Neural cell (in vitro differentiated cells): Measurements from ENCODE around the gene STS.

Experiments
- CTCF ChIP-seq: fragments of 450-650 bp; IDR thresholded peaks from 2 replicates; pipeline ENCODE4 v1.5.1; 2014; ENCODE audit warnings: antibody characterized with exemption, mild to moderate bottlenecking, moderate library complexity; ENCODE audit not compliant: poor library complexity, severe bottlenecking
- EZH2 ChIP-seq: fragments of 200-600, 300-800 bp; shearing (Covaris generic), sonication (generic); IDR thresholded peaks from 2 replicates; pipeline ENCODE4 v1.6.1; 2014; ENCODE audit warnings: antibody characterized with exemption, low read length, borderline replicate concordance, mild to moderate bottlenecking; ENCODE audit not compliant: insufficient read depth, poor library complexity, severe bottlenecking
- MXI1 ChIP-seq: fragments of 450-650 bp; conservative IDR thresholded peaks from 2 replicates; pipeline ENCODE4 v1.6.1; 2014; ENCODE audit warnings: antibody characterized with exemption, mild to moderate bottlenecking; ENCODE audit not compliant: poor library complexity, severe bottlenecking
- POLR2AphosphoS5 ChIP-seq: IDR thresholded peaks from 2 replicates; pipeline ENCODE4 v1.6.1; 2012
- RAD21 ChIP-seq: fragments of 450-650 bp; conservative IDR thresholded peaks from 2 replicates; pipeline ENCODE4 v1.6.1; 2014; ENCODE audit warnings: antibody characterized with exemption, mild to moderate bottlenecking, moderate library complexity
- REST ChIP-seq: IDR thresholded peaks from 2 replicates; pipeline ENCODE4 v1.6.1; 2012; ENCODE audit warnings: borderline replicate concordance
- SMC3 ChIP-seq: fragments of 450-650 bp; conservative IDR thresholded peaks from 2 replicates; pipeline ENCODE4 v1.6.1; 2014; ENCODE audit warnings: antibody characterized with exemption, mild to moderate bottlenecking, moderate library complexity; ENCODE audit not compliant: poor library complexity
- TAF1 ChIP-seq: IDR thresholded peaks from 2 replicates; pipeline ENCODE4 v1.6.1; 2012; ENCODE audit warnings: low read depth

- TF ChIP-seq RAD21 = no peak
- no peak for TF ChIP-seq EZH2
- TF ChIP-seq POLR2AphosphoS5 = no peak
- no peak for TF ChIP-seq CTCF
- no peak for TF ChIP-seq REST
- TF ChIP-seq MXI1 = no peak
- TF ChIP-seq TAF1 = no peak
- TF ChIP-seq SMC3 = no peak
These were observed 27.3 kb upstream of the STS start for GRCh38 chrX:7119950-7120877.
